SH-SY5Y (cell line): Measurements from ENCODE around the gene VEGFC.

Experiments
- GATA2 ChIP-seq: IDR thresholded peaks from 2 replicates; pipeline ENCODE4 v1.6.1; 2011; ENCODE audit warnings: mild to moderate bottlenecking, low read depth, low read length
- GATA3 ChIP-seq: IDR thresholded peaks from 2 replicates; pipeline ENCODE4 v1.6.1; 2011; ENCODE audit warnings: low read depth, mild to moderate bottlenecking, low read length, moderate library complexity

- TF ChIP-seq GATA2 (no peak), GATA3 (no peak)
Measured at GRCh38 chr4:176806778-176807375, 14.2 kb upstream of the VEGFC start.
